ENCODE data around the gene RRBP1.

RRBP1 gene

DNA sequence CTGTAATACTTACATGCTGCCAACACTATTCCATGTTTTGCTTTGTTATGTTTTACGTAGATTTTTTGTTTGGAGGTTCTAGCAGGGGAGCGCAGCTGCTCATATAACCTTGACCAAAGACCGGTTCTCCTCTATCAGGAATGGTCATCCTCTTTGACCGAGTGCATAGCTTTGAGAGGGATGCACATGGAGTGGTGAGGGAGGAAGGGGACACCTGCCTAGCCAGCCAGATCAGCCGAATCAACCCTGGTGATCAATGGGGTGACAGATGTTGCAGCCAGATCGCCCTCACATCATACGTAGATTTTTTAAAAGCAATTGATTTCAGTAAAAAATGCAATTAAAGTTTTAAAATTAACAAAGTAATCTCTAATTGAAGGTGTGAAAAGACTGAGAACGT lies 105.8 kb downstream of the RRBP1 start:
- no peak for DNase-seq (ENCODE audit: low read depth in 1 of 2, low spot score in 1 of 2)

GRCh38 chr20:17573463-17573862 lies 108.6 kb downstream of the RRBP1 start:
- no peak for DNase-seq (ENCODE audit: low read depth in 1 of 2, low spot score in 1 of 2)

- no peak for DNase-seq (ENCODE audit: low read depth in 1 of 2, low spot score in 1 of 2)
Measured at GRCh38 chr20:17572034-17572638, 109.9 kb downstream of the RRBP1 start.

DNA sequence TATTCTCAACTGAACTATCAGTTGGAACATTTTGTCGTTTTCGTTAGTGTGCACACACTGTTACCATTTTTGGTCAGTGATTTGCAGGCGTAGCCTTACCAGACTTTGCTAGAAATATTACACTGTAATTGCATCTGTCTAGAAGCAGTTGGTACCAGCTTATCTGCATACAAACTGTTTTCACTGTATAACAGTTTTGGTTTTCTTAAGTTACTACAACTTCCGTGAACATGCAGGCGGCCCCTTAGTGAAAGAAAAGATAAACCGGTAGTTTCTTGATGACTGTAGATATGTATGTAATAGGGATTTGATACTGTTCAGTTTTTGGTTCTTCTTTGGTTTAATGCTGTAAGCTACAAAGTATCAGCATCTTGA lies 110.9 kb downstream of the RRBP1 start:
- no peak for DNase-seq (ENCODE audit: low read depth in 1 of 2, low spot score in 1 of 2)

DNA sequence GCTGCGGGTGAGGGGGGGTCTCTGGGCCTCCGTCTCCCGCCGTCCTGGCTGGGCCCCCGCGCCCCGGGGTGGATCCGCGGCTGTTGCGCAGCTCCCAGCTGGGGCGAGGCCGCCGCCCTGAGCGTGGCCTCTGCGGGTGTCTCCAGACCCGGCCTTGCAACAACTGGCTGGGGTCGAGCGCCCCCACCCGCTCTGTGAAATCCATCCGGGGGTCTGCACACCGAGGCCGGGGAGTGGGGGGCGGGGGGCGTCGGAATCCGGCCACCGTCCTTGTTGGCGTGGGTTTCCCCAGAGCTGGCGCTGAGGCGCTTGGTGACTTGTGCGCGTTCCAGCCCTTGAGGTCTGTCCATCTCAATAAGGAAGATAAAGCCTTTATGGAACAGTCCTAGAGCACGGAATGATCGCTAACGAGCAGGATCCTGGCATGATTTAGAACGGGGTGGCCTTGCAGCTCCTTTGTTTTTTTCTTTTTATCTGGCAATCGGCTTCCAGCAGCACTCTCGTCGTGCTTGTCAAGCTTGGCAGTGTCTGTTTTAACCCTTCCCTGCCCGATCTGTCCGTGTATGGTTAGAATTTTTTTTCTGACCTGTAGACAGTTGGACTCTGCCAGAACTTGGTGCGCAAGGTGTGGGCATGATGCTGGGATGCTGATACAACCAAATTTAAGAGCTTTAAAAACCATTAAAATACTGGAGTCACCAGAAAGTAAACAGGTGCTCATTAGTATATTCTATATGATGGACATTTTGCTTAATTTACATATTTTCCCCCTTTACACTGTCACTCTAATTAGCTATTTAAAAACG lies 111.5 kb downstream of the RRBP1 start:
- peak in 1 of 2 donors; percentile 22 for DNase-seq (ENCODE audit: low read depth in 1 of 2, low spot score in 1 of 2)

DNA sequence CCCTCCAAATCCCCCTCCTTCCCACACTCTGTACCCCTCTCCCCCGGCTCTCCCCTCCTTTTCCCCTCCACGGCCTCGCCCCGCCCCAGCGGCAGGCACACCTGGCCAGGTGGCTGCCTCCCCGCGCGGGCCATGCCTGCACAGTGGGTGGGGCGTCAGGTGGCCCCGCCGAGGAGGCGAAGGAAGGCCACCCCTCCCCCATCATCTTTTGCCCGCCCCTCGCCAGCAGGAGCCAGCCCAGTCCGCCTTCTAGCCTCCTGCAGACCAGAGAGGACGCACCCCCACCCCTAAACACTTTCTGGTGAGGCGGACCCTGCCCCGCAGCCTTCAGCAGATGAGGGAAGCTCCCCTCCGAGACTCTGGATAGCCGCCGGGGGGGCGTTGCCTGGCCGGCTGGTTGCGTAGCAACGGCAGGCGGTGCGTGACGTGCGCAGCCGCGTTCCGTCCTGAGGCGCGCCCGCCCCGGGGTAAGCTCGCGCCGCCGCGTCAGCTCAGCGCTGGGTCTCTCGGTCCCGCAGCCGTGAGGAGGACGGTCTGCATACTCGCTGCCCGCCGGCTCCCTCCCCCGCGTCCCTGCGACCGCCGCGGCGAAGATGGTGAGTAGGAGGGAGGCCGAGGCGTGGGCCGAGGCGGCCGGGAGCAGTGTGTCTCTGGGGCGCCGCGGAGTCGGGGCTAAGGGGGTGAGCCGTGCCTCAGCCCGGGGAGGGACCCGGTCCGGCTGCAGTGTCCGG lies 112.3 kb downstream of the RRBP1 start, which contains the start of gene DSTN:
TSS of gene DSTN (plus strand) at position 460 of the 731 bp plus-strand sequence. CDS start at position 594, 134 bp downstream.
- peak; percentile 73 to 80 for DNase-seq (ENCODE audit: low read depth in 1 of 2, low spot score in 1 of 2)

DNA sequence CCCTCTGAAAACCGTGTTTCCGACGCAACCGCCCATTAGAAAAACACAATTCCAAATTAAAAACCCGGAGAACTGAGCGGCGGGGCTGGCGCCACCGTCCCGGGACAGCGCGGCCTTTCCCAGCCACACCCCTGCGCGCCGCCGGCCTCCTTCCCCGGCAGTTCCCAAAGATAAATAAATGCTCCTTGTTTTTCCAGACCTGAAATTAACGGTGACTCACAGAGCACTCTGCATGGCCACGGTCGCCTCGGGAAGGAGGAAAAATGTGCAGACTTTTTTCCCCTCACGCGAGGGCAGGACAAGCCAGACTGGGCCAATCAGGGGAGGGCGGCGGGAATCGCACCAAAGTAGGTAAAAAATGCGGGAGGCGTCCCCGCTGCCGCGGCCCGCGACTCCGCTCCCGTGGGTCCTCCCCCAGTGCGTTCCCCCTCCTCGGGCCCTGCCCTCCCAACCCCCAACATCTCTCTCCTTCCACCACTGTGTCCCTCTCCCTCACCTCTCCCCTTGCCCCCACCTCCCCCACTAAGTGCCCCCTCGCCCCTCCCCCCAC lies 113.0 kb downstream of the RRBP1 start:
- DNase-seq (ENCODE audit: low read depth in 1 of 2, low spot score in 1 of 2) = no peak

DNA sequence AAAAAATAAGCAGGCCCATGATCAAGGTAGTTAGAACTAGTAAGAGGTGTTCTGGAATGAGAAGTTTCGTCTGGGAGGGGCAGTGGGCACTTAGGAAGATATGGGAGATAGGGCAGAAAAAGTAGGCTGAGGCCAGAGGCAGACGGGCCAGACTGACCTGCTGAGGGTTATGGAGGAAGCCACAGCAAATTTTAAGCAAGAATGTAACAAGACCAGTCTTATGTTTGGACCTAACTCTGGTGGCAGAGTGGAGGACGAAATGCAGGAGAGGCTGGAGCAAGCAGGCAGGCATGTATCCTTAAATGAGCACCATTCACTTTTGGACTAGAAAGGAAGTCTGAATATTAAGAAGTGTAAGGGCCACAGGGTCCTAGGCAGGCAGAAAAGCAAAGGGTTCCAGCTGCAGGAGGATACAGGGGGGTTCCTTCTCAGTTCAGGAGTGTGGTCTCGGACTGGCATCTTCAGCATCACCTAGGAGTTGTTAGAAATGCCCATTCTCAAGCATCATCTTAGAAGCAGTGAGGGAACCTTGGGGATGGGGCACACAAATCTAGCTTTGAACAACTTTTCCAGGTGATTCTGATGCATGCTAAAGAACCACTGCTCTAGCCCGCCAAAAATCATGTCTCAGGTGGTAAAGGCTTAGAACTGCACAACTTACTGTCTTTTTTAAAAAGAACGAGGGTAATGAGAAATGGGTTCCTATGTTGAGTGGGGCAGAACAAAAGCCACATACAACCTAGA lies 113.8 kb downstream of the RRBP1 start:
- no peak for DNase-seq (ENCODE audit: low read depth in 1 of 2, low spot score in 1 of 2)

DNA sequence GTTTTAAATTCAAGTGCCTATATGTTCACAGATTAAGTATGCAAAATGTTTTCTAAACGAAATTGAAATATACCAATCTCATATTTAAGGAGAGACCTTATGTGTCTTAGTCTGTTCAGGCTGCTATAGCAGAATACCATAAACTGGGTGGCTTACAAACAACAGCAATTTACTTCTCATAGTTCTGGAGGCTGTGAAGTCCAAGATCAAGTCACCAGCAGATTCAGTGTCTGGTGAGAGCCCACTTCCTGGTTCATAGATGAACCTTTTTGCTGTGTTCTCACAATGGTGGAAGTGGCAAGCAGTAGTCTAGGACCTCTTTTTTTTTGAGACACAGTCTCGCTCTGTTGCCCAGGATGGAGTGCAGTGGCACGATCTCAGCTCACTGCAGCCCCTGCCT lies 115.7 kb downstream of the RRBP1 start:
- DNase-seq (ENCODE audit: low read depth in 1 of 2, low spot score in 1 of 2) = no peak

GRCh38 chr20:17565169-17565845 lies 116.7 kb downstream of the RRBP1 start:
- no peak for DNase-seq (ENCODE audit: low read depth in 1 of 2, low spot score in 1 of 2)
